ENCODE data around the gene BAIAP2L1.

- TF ChIP-seq BCL11A (tag by site-specific recombination; IDR thresholded peaks at IDR 0.05; ENCODE audit: low read depth) (no peak), HOXA7 (CRISPR knock-in tag; IDR thresholded peaks at IDR 0.05; ENCODE audit: borderline replicate concordance) (no peak), CTCF (tag by site-specific recombination; IDR thresholded peaks at IDR 0.05) (no peak), ZNF138 (tag by site-specific recombination; IDR thresholded peaks at IDR 0.05; ENCODE audit: borderline replicate concordance) (no peak), ZSCAN23 (tag by site-specific recombination; IDR thresholded peaks at IDR 0.05) (no peak), ZBTB8A (tag by site-specific recombination; IDR thresholded peaks at IDR 0.05) (no peak), ZBTB1 (tag by site-specific recombination; IDR thresholded peaks at IDR 0.05) (no peak), REST (tag by site-specific recombination; IDR thresholded peaks at IDR 0.05) (no peak), ZNF350 (tag by site-specific recombination; IDR thresholded peaks at IDR 0.05) (no peak), PRDM1 (tag by site-specific recombination; IDR thresholded peaks at IDR 0.05) (no peak), ZNF221 (tag by site-specific recombination; IDR thresholded peaks at IDR 0.05; ENCODE audit: borderline replicate concordance) (no peak), ZNF112 (tag by site-specific recombination; IDR thresholded peaks at IDR 0.05) (no peak)
Measured at GRCh38 chr7:98334081-98334480, 66.8 kb downstream of the BAIAP2L1 start.
